Right lobe of liver (tissue), 6 donors: ENCODE results near the gene PSMA7. TPM values are rescaled to one million over a fixed set of nuclear protein-coding genes. Genes with fewer than 3 reads are reported as not detected.

ENCODE experiments used
- ATAC-seq, 4 donors: fragments of 200-7000 bp; cut with Tn5 transposase; one replicate each; pipeline ENCODE4 v1.9.1; 2020; ENCODE audit warnings: mild to moderate bottlenecking in 4 of 4, moderate library complexity in 4 of 4
- DNase-seq, 3 donors: peaks; one replicate each; pipeline ENCODE4 v3.0.0-alpha.2; 2020
- H3K27ac ChIP-seq, 3 donors: fragments of 200-600 bp; one replicate each; pipeline ENCODE4 v1.8.0; 2022
- H3K27me3 ChIP-seq, 2 donors: fragments of 200-600 bp; one replicate each; pipeline ENCODE4 v1.8.0; 2022
- H3K36me3 ChIP-seq, 4 donors: fragments of 200-600 bp; sonication (generic) in 1 of 4; one replicate each; pipeline versions ENCODE4 v1.5.1 to v1.8.0; 2017 to 2022; ENCODE audit warnings: control low read depth in 1 of 4
- H3K4me1 ChIP-seq, 4 donors: fragments of 200-600 bp; sonication (generic) in 1 of 4; one replicate each; pipeline versions ENCODE4 v1.5.1 to v1.8.0; 2017 to 2022; ENCODE audit warnings: control low read depth in 1 of 4
- H3K4me3 ChIP-seq, 3 donors: fragments of 200-600 bp; one replicate each; pipeline ENCODE4 v1.8.0; 2022
- H3K9me3 ChIP-seq, 4 donors: fragments of 200-600 bp; sonication (generic) in 1 of 4; one replicate each; pipeline versions ENCODE4 v1.5.1 to v1.8.0; 2017 to 2022; ENCODE audit warnings: control low read depth in 1 of 4
- CTCF ChIP-seq, 4 donors: fragments of 200-600 bp in 3 of 4; fragments of 450-650 bp in 1 of 4; IDR thresholded peaks; one replicate each; pipeline versions ENCODE4 v1.5.1 to v1.8.0; 2016 to 2022; ENCODE audit warnings: antibody characterized with exemption in 4 of 4, mild to moderate bottlenecking in 2 of 4
- POLR2A ChIP-seq: fragments of 450-650 bp; IDR thresholded peaks from one replicate; pipeline ENCODE4 v1.6.1; 2017; ENCODE audit warnings: antibody characterized with exemption, mild to moderate bottlenecking
- WGBS: methylation state at CpG from one replicate; pipeline ENCODE4 v1.1.6; 2018; ENCODE audit warnings: low coverage, low lambda C conversion rate; ENCODE audit not compliant: insufficient coverage; ENCODE audit errors: missing lambda C conversion rate; 5-methylcytosine and 5-hydroxymethylcytosine counted together
- intact Hi-C, 2 donors: fragments of 100-400 bp; cut with DNase I; formaldehyde crosslinking; loops; one replicate each; pipeline versions ENCODE4 v1.11.2 to v1.14.1; 2022
- total RNA-seq, 6 experiments: library from RNA; depleted of rRNA in 2 of 6; stranded (reverse); fragments of >200 nt in 2 of 6; fragmentation: NEBNext Ultra II Directional in 3 of 6; extraction: Animal tissue kit (Norgen Biotek cat#: 25700) in 3 of 6; gene quantifications; one replicate each; pipeline versions ENCODE4 v1.1.0 to v1.2.4, GENCODE V29; 2016 to 2023
- donor health status: DM: no; HTN: yes; CAD: no.
- donor health status: DM: no; HTN: no; CAD: no.
- donor health status: DM: no; HTN: no; CAD: no.
- donor health status: DM: no; HTN: yes; CAD: no.
- donor health status: DM: no; HTN: yes; CAD: no.

PSMA7 gene
- total RNA-seq, 6 experiments from 2014 or later = 108 to 268 (median 116) TPM

- intact Hi-C loops = no loop called here
These were observed 31.0 kb upstream of the PSMA7 start for GRCh38 chr20:62174021-62174804.

GRCh38 chr20:62172666-62173065 is 29.5 kb upstream of the PSMA7 start:
- Histone ChIP-seq H3K4me1 (peaks cover 0 to 11% (median 0%) of the 10 kb centered on the region in 4 donors), H3K36me3 (peaks cover 0 to 41% (median 2%) of the 10 kb centered on the region in 4 donors), H3K4me3 (no peak overlapping the region), H3K9me3 (no peaks in the 10 kb centered on the region), H3K27ac (no peak overlapping the region), H3K27me3 (no peaks in the 10 kb centered on the region)
- no peak for TF ChIP-seq POLR2A
- no peak for TF ChIP-seq CTCF (IDR thresholded peaks at IDR 0.05)
- 98% methylated on average over 7 of the region's 18 CpGs for WGBS
- no peak for ATAC-seq
- intact Hi-C loops = no loop called here
- DNase-seq = peak in 1 of 3 donors; percentile 50

More at GRCh38 chr20:62174021-62174804, 31.0 kb upstream of the PSMA7 start:
- ATAC-seq = no peak
- no peaks in the 10 kb centered on the region for H3K27me3 ChIP-seq
- WGBS = 86% methylated on average over 12 of the region's 28 CpGs
- H3K4me1 ChIP-seq = peaks cover 0 to 18% (median 0%) of the 10 kb centered on the region in 4 donors
- DNase-seq = peak in 1 of 3 donors; percentile 48
- H3K27ac ChIP-seq = no peak overlapping the region
- peaks cover 0 to 27% (median 2%) of the 10 kb centered on the region in 4 donors for H3K36me3 ChIP-seq
- no peak for TF ChIP-seq CTCF (IDR thresholded peaks at IDR 0.05)
- TF ChIP-seq POLR2A = no peak
- no peak overlapping the region for H3K4me3 ChIP-seq
- no peaks in the 10 kb centered on the region for H3K9me3 ChIP-seq

- Histone ChIP-seq H3K4me1 (no peaks in the 10 kb centered on the region), H3K9me3 (no peaks in the 10 kb centered on the region), H3K27ac (no peak overlapping the region), H3K27me3 (no peaks in the 10 kb centered on the region), H3K36me3 (peaks cover 0 to 43% (median 2%) of the 10 kb centered on the region in 4 donors), H3K4me3 (no peak overlapping the region)
- intact Hi-C loops = no loop called here
- WGBS = 91% methylated on average over 8 of the region's 8 CpGs
- TF ChIP-seq CTCF (IDR thresholded peaks at IDR 0.05) (no peak), POLR2A (no peak)
- DNase-seq = peak in 1 of 3 donors; percentile 24
- ATAC-seq = peak in 1 of 4 donors; percentile 17
These were observed 28.1 kb upstream of the PSMA7 start for GRCh38 chr20:62171245-62171644.

- DNase-seq (peak in 1 of 3 donors; percentile 42), ATAC-seq (no peak)
- Histone ChIP-seq H3K4me1 (no peaks in the 10 kb centered on the region), H3K27ac (no peak overlapping the region), H3K27me3 (no peaks in the 10 kb centered on the region), H3K4me3 (no peak overlapping the region), H3K36me3 (peaks cover 0 to 47% (median 2%) of the 10 kb centered on the region in 4 donors), H3K9me3 (no peaks in the 10 kb centered on the region)
- no peak for TF ChIP-seq POLR2A
- TF ChIP-seq CTCF (IDR thresholded peaks at IDR 0.05) = no peak
- 93% methylated on average over 3 of the region's 9 CpGs for WGBS
- intact Hi-C loops = no loop called here
These were observed 27.3 kb upstream of the PSMA7 start for GRCh38 chr20:62170536-62170935.
